ENCODE results near the gene VWA3B. TPM values are rescaled to one million over a fixed set of nuclear protein-coding genes. Genes with fewer than 3 reads are reported as not detected.
"Not testable (repeated sequence)": the region's sequence is repeated elsewhere in the genome, so short reads cannot be mapped to it uniquely, and the experiment has no call there.

VWA3B gene
- total RNA-seq, 3 donors from 2014 or later, result not detected

- Histone ChIP-seq H3K27me3 (no peaks in the 10 kb centered on the region), H3K4me3 (no peak overlapping the region), H3K4me1 (no peaks in the 10 kb centered on the region), H3K36me3 (no peaks in the 10 kb centered on the region), H3K27ac (peak overlapping the region in 1 of 2 donors; percentile 32), H3K9me3 (no peaks in the 10 kb centered on the region)
- no peak for TF ChIP-seq POLR2A (IDR thresholded peaks at IDR 0.05)
- no peak for TF ChIP-seq POLR2AphosphoS5 (IDR thresholded peaks at IDR 0.05)
- TF ChIP-seq, protein P1, sequence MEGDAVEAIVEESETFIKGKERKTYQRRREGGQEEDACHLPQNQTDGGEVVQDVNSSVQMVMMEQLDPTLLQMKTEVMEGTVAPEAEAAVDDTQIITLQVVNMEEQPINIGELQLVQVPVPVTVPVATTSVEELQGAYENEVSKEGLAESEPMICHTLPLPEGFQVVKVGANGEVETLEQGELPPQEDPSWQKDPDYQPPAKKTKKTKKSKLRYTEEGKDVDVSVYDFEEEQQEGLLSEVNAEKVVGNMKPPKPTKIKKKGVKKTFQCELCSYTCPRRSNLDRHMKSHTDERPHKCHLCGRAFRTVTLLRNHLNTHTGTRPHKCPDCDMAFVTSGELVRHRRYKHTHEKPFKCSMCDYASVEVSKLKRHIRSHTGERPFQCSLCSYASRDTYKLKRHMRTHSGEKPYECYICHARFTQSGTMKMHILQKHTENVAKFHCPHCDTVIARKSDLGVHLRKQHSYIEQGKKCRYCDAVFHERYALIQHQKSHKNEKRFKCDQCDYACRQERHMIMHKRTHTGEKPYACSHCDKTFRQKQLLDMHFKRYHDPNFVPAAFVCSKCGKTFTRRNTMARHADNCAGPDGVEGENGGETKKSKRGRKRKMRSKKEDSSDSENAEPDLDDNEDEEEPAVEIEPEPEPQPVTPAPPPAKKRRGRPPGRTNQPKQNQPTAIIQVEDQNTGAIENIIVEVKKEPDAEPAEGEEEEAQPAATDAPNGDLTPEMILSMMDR (IDR thresholded peaks at IDR 0.05), result no peak
- no peak for DNase-seq (ENCODE audit: low spot score in 2 of 2)
- intact Hi-C loops (cut with DNase I; ENCODE audit: low total_unique reads), result no loop called here
Observed at GRCh38 chr2:98134172-98135005, 47.4 kb downstream of the VWA3B start.

GRCh38 chr2:98137196-98137595, 50.2 kb downstream of the VWA3B start:
- Histone ChIP-seq H3K9me3 (no peaks in the 10 kb centered on the region), H3K4me1 (no peaks in the 10 kb centered on the region), H3K4me3 (no peak overlapping the region), H3K27ac (no peak overlapping the region), H3K36me3 (no peaks in the 10 kb centered on the region), H3K27me3 (no peaks in the 10 kb centered on the region)
- intact Hi-C loops (cut with DNase I; ENCODE audit: low total_unique reads), result no loop called here
- DNase-seq (ENCODE audit: low spot score in 2 of 2), result no peak
- TF ChIP-seq POLR2AphosphoS5 (IDR thresholded peaks at IDR 0.05), result no peak
- TF ChIP-seq POLR2A (IDR thresholded peaks at IDR 0.05), result no peak
- TF ChIP-seq, protein P1 (IDR thresholded peaks at IDR 0.05), result no peak

DNA sequence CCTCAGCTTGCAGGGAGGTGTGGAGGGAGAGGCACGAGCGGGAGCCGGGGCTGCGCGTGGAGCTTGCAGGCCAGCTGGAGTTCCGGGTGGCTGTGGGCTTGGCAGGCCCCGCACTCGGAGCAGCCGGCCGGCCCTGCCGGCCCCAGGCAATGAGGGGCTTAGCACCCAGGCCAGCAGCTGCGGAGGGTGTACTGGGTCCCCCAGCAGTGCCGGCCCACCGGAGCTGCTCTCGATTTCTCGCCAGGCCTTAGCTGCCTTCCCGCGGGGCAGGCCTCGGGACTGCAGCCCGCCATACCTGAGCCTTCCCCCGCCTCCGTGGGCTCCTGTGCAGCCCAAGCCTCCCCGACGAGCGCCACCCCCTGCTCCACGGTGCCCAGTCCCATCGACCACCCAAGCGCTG, 52.0 kb downstream of the VWA3B start:
- H3K4me3 ChIP-seq; H3K9me3 ChIP-seq; H3K27me3 ChIP-seq; H3K27ac ChIP-seq; H3K36me3 ChIP-seq; intact Hi-C loops (cut with DNase I; ENCODE audit: low total_unique reads); H3K4me1 ChIP-seq; DNase-seq (ENCODE audit: low spot score in 2 of 2): not testable (repeated sequence)

DNA sequence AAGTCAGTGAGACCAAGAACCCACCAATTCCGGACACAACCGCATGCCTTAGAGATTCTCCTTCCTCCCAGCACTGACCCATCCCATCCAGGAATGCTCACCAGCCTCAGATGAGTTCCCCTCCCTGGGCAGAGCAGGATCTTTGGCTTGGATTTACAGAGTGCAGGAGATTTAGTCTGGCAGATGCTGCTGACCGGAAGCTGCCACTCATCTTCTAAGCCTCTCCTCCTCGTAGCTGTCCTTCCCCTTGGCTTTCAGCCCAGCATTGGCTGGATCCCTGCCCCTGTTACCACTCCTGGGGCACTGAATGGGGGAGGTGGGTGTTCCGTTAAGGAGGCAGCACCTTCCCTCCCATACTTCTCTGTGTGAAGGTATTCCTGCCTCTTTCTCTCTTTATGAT, 53.2 kb downstream of the VWA3B start:
- no peaks in the 10 kb centered on the region for H3K4me1 ChIP-seq
- DNase-seq (ENCODE audit: low spot score in 2 of 2), result peak in 1 of 2 donors; percentile 30
- TF ChIP-seq POLR2AphosphoS5 (IDR thresholded peaks at IDR 0.05) (peak in 1 of 3 donors; percentile 6), POLR2A (IDR thresholded peaks at IDR 0.05) (no peak)
- no peaks in the 10 kb centered on the region for H3K27me3 ChIP-seq
- H3K36me3 ChIP-seq, result no peaks in the 10 kb centered on the region
- H3K27ac ChIP-seq, result peak overlapping the region in 1 of 2 donors; percentile 9
- H3K9me3 ChIP-seq, result no peaks in the 10 kb centered on the region
- intact Hi-C loops (cut with DNase I; ENCODE audit: low total_unique reads), result no loop called here
- peak overlapping the region in 2 of 3 donors; percentile 19 to 39 for H3K4me3 ChIP-seq

DNA sequence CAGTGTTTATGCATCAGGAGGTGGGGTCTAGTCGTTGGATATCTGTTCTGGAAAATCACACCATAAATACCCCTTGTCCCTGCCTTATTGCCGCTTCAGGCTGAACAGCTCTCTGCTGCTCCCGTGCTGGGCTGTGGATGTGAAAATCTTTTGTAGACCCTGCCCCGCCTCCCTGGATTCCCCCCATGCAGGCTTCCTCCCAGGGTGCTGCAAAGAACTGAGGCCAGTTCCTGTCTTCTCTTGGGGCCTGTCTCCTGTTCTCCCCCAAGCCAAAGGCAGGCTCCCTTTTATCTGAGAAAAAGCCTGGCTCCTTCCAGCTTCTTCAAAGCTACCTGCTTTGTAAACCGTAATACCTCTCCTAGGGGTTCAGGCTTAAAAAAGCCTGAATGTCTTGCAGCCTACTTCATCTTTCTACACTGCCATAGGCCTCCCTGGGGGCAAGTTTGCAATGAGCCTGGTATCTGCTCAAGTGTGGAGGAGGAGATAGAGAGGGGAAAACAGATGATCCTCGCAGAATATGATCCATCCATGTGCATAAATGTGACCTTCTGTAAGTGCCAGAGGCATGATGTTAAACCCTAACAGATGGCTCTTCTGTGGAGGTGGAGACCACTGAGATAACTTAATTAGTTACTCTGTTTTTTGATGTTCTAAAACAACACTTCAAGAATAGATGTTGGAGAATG, 55.3 kb downstream of the VWA3B start:
- intact Hi-C loops (cut with DNase I; ENCODE audit: low total_unique reads), result no loop called here
- Histone ChIP-seq H3K4me1 (no peaks in the 10 kb centered on the region), H3K27ac (no peak overlapping the region), H3K4me3 (no peak overlapping the region), H3K36me3 (no peaks in the 10 kb centered on the region), H3K27me3 (no peaks in the 10 kb centered on the region), H3K9me3 (no peaks in the 10 kb centered on the region)
- no peak for DNase-seq (ENCODE audit: low spot score in 2 of 2)
- TF ChIP-seq POLR2A (IDR thresholded peaks at IDR 0.05) (no peak), POLR2AphosphoS5 (IDR thresholded peaks at IDR 0.05) (no peak)
- TF ChIP-seq, protein P1 (IDR thresholded peaks at IDR 0.05), result no peak

- no peak for DNase-seq (ENCODE audit: low spot score in 2 of 2)
- intact Hi-C loops (cut with DNase I; ENCODE audit: low total_unique reads), result no loop called here
- no peaks in the 10 kb centered on the region for H3K4me1 ChIP-seq
- no peak overlapping the region for H3K4me3 ChIP-seq
- no peak overlapping the region for H3K27ac ChIP-seq
- H3K27me3 ChIP-seq, result no peaks in the 10 kb centered on the region
- no peaks in the 10 kb centered on the region for H3K36me3 ChIP-seq
- TF ChIP-seq POLR2AphosphoS5 (IDR thresholded peaks at IDR 0.05), result no peak
- TF ChIP-seq, protein P1 (IDR thresholded peaks at IDR 0.05), result no peak
- TF ChIP-seq POLR2A (IDR thresholded peaks at IDR 0.05), result no peak
- no peaks in the 10 kb centered on the region for H3K9me3 ChIP-seq
Observed at GRCh38 chr2:98145070-98145469, 58.1 kb downstream of the VWA3B start.

DNA sequence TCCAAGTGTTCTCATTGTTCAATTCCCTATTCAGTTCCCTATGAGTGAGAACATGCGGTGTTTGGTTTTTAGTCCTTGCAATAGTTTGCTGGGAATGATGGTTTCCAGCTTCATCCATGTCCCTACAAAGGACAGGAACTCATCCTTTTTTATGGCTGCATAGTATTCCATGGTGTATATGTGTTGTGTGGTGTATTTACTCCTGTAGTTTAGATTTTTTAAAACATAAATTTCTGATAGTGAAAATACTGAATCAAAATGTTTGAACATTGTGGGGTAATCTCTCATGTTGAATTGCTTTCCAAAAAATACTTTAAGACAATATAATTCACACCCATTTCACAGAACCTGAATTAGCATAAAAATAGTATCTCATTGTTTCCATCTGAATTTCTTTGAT, 60.9 kb downstream of the VWA3B start:
- H3K4me3 ChIP-seq; H3K4me1 ChIP-seq; H3K27me3 ChIP-seq; H3K36me3 ChIP-seq; intact Hi-C loops (cut with DNase I; ENCODE audit: low total_unique reads); DNase-seq (ENCODE audit: low spot score in 2 of 2); H3K27ac ChIP-seq; H3K9me3 ChIP-seq: not testable (repeated sequence)
